Measurements from ENCODE around the gene STK11.
A peak's percentile ranks its signal among the peaks of the same experiment; 100 is the strongest.
"Not testable (repeated sequence)": the region's sequence is repeated elsewhere in the genome, so short reads cannot be mapped to it uniquely, and the experiment has no call there.

STK11 gene

DNA sequence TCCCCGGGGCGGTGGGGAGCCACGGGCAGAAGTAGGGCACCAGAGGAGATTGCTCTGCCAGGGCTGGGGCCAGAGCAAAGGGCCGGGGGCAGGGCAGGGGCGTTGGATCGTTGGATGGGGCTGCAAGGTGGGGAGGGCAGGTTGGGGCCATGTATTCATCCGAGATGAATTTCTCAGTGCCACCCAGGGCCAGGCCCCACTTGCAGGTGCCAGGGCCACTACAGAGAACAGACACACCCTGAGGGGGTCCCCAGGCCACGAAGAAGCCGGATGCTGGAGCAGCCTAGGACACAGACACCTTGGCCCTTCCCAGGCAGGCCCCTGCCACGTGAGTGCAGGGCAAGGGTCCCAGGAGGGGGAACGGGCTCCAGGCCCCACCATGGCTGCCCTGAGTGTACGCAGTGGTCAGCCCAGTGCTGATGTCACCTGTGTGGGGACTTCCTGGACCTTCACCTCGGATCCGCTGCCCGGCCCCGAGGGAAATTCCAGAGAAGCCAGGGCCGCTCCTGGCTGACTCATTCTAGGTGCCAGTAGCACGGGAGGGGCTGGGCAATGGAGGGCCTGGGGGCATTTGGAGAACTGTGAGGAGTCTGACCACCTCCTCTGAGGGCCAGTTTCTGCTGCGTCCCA lies 21.9 kb upstream of the STK11 start:
- peak overlapping the region in 2 of 11 experiments; percentile 9 to 32; a peak in 2 of 22 replicates for H3K9ac ChIP-seq
- no peak overlapping the region; a peak in 1 of 22 replicates for H3K27ac ChIP-seq
- H3K9me3 ChIP-seq (replicated peaks in 1 of 11), result no peaks in the 10 kb centered on the region
- TF ChIP-seq Cebpa-rat (IDR thresholded peaks at IDR 0.05), result no peak
- H3K4me1 ChIP-seq, result peaks cover 13 to 70% (median 50%) of the 10 kb centered on the region in 10 experiments
- no peaks in the 10 kb centered on the region for H4K20me1 ChIP-seq
- H3K4me2 ChIP-seq, result peak overlapping the region in 9 of 11 experiments; percentile 1 to 99 (median 23); a peak in 14 of 22 replicates
- H3K4me3 ChIP-seq, result no peak overlapping the region
- H3K27me3 ChIP-seq, result no peaks in the 10 kb centered on the region
- no peaks in the 10 kb centered on the region for H3K36me3 ChIP-seq

DNA sequence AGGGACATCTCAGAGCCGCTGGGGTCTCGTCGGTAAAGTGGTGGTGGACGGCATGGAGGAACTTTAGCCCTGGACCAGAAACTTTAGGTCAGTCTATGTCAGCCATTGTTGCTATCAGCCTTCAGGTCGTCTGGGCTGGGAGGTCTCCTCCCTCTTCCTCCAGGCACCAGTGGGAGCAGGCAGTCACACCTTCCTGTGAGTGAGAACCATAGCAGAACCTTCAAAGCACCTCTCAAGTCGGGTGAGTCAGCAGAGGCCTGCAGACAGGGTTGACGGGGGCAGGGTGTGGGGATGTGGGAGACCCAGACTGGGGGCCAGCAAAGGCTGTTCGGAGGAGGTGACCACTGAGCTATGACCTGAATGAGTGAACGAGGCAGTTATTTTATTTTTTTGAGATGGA lies 16.2 kb upstream of the STK11 start:
- Histone ChIP-seq H4K20me1 (no peaks in the 10 kb centered on the region), H3K4me1 (peaks cover 6 to 36% (median 25%) of the 10 kb centered on the region in 10 experiments; a peak in 19 of 20 replicates), H3K36me3 (no peaks in the 10 kb centered on the region), H3K4me2 (peak overlapping the region in 8 of 11 experiments; percentile 13 to 48 (median 43); a peak in 9 of 22 replicates), H3K9me3 (replicated peaks in 1 of 11) (no peaks in the 10 kb centered on the region), H3K27me3 (no peaks in the 10 kb centered on the region), H3K27ac (peak overlapping the region in 3 of 11 experiments; percentile 48 to 65 (median 52); a peak in 3 of 22 replicates), H3K9ac (peak overlapping the region in 2 of 11 experiments; percentile 5 to 27; a peak in 3 of 22 replicates), H3K4me3 (no peak overlapping the region)
- TF ChIP-seq Cebpa-rat (IDR thresholded peaks at IDR 0.05), result no peak

DNA sequence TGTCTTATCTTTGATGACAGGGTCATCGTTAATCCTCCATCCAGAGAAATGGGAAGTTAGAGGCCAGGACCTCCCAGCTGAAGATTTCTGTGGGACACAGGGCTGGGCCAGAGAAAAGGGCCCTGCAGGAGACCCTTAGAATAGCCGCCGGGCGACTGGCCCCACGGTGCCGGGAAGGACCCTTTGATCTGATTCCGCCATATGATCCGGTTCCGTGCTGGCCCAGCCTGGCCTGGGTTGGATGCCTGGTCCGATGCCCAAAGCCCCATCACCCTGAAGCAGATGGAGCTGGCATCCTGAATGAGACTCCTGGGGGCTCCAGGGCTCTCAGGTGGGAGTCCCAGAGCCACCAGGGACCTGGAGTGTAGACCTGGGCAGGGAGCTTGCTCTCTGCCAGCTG lies 6.0 kb upstream of the STK11 start:
- TF ChIP-seq Cebpa-rat (IDR thresholded peaks at IDR 0.05), result no peak
- H3K9me3 ChIP-seq (replicated peaks in 1 of 11), result no peaks in the 10 kb centered on the region
- no peak overlapping the region for H3K27ac ChIP-seq
- peaks cover 19 to 22% (median 20%) of the 10 kb centered on the region in 10 experiments for H3K4me1 ChIP-seq
- H3K36me3 ChIP-seq, result no peaks in the 10 kb centered on the region
- no peak overlapping the region for H3K4me3 ChIP-seq
- no peaks in the 10 kb centered on the region for H3K27me3 ChIP-seq
- H4K20me1 ChIP-seq, result no peaks in the 10 kb centered on the region
- no peak overlapping the region for H3K9ac ChIP-seq
- H3K4me2 ChIP-seq, result no peak overlapping the region

DNA sequence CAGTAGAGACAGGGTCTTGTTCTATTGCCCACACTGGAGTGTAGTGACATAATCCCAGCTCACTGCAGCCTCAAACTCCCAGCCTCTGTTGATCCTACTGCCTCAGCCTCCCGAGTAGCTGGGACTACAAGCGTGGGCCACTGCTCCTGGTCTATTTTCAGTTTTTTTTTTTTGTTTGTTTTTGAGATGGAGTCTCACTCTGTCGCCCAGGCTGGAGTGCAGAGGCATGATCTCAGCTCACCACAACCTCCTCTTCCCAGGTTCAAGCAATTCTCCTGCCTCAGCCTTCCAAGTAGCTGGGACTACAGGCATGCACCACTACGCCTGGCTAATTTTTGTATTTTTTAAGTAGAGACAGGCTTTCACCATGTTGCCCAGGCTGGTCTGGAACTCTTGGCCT lies 5.0 kb upstream of the STK11 start:
- not testable (repeated sequence) for H4K20me1 ChIP-seq; H3K9me3 ChIP-seq (replicated peaks in 1 of 11); H3K4me3 ChIP-seq; H3K4me2 ChIP-seq; H3K9ac ChIP-seq; H3K27me3 ChIP-seq; H3K27ac ChIP-seq; H3K36me3 ChIP-seq
- H3K4me1 ChIP-seq, result peaks cover 26 to 30% (median 27%) of the 10 kb centered on the region in 10 experiments

DNA sequence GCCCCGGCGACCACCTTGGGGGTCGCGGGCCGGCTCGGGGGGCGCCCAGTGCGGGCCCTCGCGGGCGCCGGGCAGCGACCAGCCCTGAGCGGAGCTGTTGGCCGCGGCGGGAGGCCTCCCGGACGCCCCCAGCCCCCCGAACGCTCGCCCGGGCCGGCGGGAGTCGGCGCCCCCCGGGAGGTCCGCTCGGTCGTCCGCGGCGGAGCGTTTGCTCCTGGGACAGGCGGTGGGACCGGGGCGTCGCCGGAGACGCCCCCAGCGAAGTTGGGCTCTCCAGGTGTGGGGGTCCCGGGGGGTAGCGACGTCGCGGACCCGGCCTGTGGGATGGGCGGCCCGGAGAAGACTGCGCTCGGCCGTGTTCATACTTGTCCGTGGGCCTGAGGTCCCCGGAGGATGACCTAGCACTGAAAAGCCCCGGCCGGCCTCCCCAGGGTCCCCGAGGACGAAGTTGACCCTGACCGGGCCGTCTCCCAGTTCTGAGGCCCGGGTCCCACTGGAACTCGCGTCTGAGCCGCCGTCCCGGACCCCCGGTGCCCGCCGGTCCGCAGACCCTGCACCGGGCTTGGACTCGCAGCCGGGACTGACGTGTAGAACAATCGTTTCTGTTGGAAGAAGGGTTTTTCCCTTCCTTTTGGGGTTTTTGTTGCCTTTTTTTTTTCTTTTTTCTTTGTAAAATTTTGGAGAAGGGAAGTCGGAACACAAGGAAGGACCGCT lies 729 bp downstream of the STK11 start:
- Histone ChIP-seq H4K20me1 (peaks cover 38 to 54% (median 52%) of the 10 kb centered on the region in 11 experiments), H3K9me3 (replicated peaks in 1 of 11) (no peaks in the 10 kb centered on the region), H3K27me3 (no peaks in the 10 kb centered on the region), H3K4me3 (peak overlapping the region; percentile 85 to 99 (median 94)), H3K9ac (peak overlapping the region; percentile 94 to 99 (median 98)), H3K36me3 (peaks cover 10 to 35% (median 25%) of the 10 kb centered on the region in 11 experiments; a peak in 21 of 22 replicates), H3K4me2 (peak overlapping the region; percentile 85 to 100 (median 98)), H3K4me1 (peaks cover 59 to 66% (median 63%) of the 10 kb centered on the region in 10 experiments), H3K27ac (peak overlapping the region; percentile 86 to 96 (median 95))
- TF ChIP-seq Cebpa-rat (IDR thresholded peaks at IDR 0.05), result no peak

DNA sequence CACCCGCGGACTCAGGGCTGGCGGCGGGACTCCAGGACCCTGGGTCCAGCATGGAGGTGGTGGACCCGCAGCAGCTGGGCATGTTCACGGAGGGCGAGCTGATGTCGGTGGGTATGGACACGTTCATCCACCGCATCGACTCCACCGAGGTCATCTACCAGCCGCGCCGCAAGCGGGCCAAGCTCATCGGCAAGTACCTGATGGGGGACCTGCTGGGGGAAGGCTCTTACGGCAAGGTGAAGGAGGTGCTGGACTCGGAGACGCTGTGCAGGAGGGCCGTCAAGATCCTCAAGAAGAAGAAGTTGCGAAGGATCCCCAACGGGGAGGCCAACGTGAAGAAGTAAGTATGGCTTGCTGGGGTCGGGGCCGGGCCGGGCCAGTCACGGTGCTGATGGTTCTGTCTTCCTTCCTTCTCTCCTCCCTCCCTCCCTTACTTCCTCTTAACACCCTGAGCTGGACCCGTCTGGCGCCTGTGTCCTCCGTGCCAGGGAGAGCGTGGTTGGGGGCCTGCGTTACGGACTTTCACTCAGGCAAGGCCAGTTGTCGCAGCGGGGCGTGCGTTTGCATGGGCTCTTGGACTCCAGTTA lies 1.4 kb downstream of the STK11 start:
- Histone ChIP-seq H3K4me1 (peaks cover 65 to 72% (median 69%) of the 10 kb centered on the region in 10 experiments), H3K4me2 (peak overlapping the region; percentile 85 to 100 (median 98)), H4K20me1 (peaks cover 45 to 61% (median 59%) of the 10 kb centered on the region in 11 experiments), H3K4me3 (peak overlapping the region; percentile 85 to 99 (median 94)), H3K36me3 (peaks cover 10 to 41% (median 32%) of the 10 kb centered on the region in 11 experiments; a peak in 21 of 22 replicates), H3K9me3 (replicated peaks in 1 of 11) (no peaks in the 10 kb centered on the region), H3K27me3 (no peaks in the 10 kb centered on the region), H3K9ac (peak overlapping the region; percentile 94 to 99 (median 98)), H3K27ac (peak overlapping the region; percentile 86 to 96 (median 95))
- TF ChIP-seq Cebpa-rat (IDR thresholded peaks at IDR 0.05), result no peak

DNA sequence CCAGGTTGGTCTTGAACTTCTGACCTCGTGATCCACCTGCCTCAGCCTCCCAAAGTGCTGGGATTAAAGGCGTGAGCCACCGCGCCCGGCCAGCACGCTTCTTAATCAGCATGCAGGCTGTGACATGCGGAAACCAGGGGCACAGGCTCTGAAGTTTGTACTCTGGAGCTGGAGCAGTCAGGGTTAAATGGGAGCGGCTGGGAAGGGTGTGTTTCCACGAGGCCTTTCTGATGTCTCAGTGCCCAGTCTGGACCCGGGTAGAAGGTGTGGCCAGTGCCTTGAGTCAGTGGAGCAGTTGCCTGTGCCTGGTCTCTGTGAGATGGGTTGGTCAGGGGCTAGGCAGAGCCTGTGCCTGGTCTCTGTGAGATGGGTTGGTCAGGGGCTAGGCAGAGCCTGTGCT lies 3.3 kb downstream of the STK11 start:
- not testable (repeated sequence) for H3K9me3 ChIP-seq (replicated peaks in 1 of 11); H3K27me3 ChIP-seq
- peaks cover 72 to 76% (median 74%) of the 10 kb centered on the region in 10 experiments for H3K4me1 ChIP-seq
- H4K20me1 ChIP-seq, result peaks cover 49 to 78% (median 73%) of the 10 kb centered on the region in 11 experiments
- peak overlapping the region; percentile 16 to 99 (median 98); a peak in 19 of 22 replicates for H3K9ac ChIP-seq
- H3K4me2 ChIP-seq, result peak overlapping the region; percentile 85 to 100 (median 98)
- peak overlapping the region; percentile 85 to 99 (median 94) for H3K4me3 ChIP-seq
- peaks cover 17 to 48% (median 38%) of the 10 kb centered on the region in 11 experiments; a peak in 21 of 22 replicates for H3K36me3 ChIP-seq
- peak overlapping the region in 8 of 11 experiments; percentile 10 to 96 (median 29); a peak in 9 of 22 replicates for H3K27ac ChIP-seq

DNA sequence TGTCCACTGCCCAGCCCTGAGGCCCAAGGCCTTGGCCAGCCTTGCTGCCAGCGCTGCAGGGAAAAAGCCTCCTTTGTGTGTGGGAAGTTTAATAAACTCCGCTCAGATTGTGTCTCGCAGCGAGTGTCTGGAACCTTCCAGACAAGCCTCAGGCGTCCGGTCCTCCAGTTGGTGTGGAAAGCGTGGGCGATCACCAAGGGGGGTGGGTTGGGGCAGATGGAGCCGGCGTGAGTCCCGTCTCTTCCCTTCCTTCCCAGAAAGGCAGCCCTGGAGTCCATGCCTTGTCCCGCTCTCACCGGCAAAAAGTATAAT lies 4.6 kb downstream of the STK11 start:
- Histone ChIP-seq H3K9ac (peak overlapping the region; percentile 25 to 99 (median 98); a peak in 14 of 22 replicates), H3K4me3 (peak overlapping the region in 1 of 10 experiments; percentile 96; a peak in 1 of 20 replicates), H3K27ac (peak overlapping the region in 7 of 11 experiments; percentile 39 to 95 (median 48); a peak in 11 of 22 replicates), H4K20me1 (peaks cover 61 to 92% (median 87%) of the 10 kb centered on the region in 11 experiments), H3K27me3 (no peaks in the 10 kb centered on the region), H3K9me3 (replicated peaks in 1 of 11) (no peaks in the 10 kb centered on the region), H3K36me3 (peaks cover 17 to 57% (median 38%) of the 10 kb centered on the region in 11 experiments), H3K4me2 (peak overlapping the region; percentile 85 to 100 (median 98); a peak in 21 of 22 replicates), H3K4me1 (peaks cover 72 to 76% (median 74%) of the 10 kb centered on the region in 10 experiments)
- no peak for TF ChIP-seq Cebpa-rat (IDR thresholded peaks at IDR 0.05)

Data from BLaER1 treated with 17β-estradiol and CSF1 and Interleukin-3, amounts not matched to agents 10 nM and 100 nM (cell line).